Measurements from ENCODE around the gene KRTAP4-5. TPM values are rescaled to one million over a fixed set of nuclear protein-coding genes. Genes with fewer than 3 reads are reported as not detected.
"Not testable (repeated sequence)": the region's sequence is repeated elsewhere in the genome, so short reads cannot be mapped to it uniquely, and the experiment has no call there.

The KRTAP4-5 gene
- total RNA-seq, 1 donor from 2014 or later: not detected

DNA sequence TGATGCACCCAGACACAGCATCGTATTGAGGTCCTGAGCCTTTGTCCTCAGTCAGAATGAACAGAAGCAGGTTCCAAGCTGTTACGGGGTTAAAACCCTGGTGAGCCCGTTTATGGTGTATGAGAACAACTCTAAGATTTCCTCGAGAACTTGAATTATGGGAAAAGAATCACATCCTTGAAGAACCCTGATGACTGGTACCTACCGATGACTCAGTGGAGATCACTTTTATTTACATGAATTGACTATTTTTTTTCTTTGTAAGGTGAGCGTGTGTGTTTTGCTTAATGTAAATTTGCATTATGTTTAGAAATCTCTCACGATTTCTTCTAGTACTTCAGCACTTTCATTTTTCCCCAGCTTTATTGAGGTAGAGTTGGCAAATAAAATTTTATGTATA lies 14.2 kb upstream of the KRTAP4-5 start:
- TF ChIP-seq EZH2phosphoT487 (IDR thresholded peaks at IDR 0.05) (no peak), EZH2 (IDR thresholded peaks at IDR 0.05) (no peak)
- Mint-ChIP-seq H3K36me3 (no peaks in the 10 kb centered on the region), H3K4me1 (peaks cover 3% of the 10 kb centered on the region), H3K27ac (no peak overlapping the region), H3K27me3 (ENCODE audit: insufficient read depth, low read depth) (peaks cover 4% of the 10 kb centered on the region), H3K4me3 (no peak overlapping the region), H3K9me3 (no peaks in the 10 kb centered on the region)
- Histone ChIP-seq H3K4me2 (no peak overlapping the region), H3K9me3 (ENCODE audit: low read depth) (no peaks in the 10 kb centered on the region), H3K27me3 (no peaks in the 10 kb centered on the region), H3K27ac (no peak overlapping the region), H3K9ac (no peak overlapping the region), H3K4me3 (no peak overlapping the region), H3K36me3 (no peaks in the 10 kb centered on the region), H4K20me1 (ENCODE audit: low read depth) (no peaks in the 10 kb centered on the region), H3K4me1 (no peaks in the 10 kb centered on the region), H2AFZ (replicated peaks) (peak overlapping the region; percentile 83), H3F3A (ENCODE audit: low read depth) (no peaks in the 10 kb centered on the region), H3K79me2 (ENCODE audit: low read depth) (no peaks in the 10 kb centered on the region)
- no peak for DNase-seq (ENCODE audit: low spot score)

- Mint-ChIP-seq H3K4me1 (no peaks in the 10 kb centered on the region), H3K27me3 (ENCODE audit: insufficient read depth, low read depth) (peaks cover 4% of the 10 kb centered on the region), H3K36me3 (no peaks in the 10 kb centered on the region), H3K27ac (peak within 1 kb of the TSS; percentile 58), H3K4me3 (no peak within 1 kb of the TSS), H3K9me3 (no peaks in the 10 kb centered on the region)
- Histone ChIP-seq H3K27me3 (no peaks in the 10 kb centered on the region), H3K9ac (no peak within 1 kb of the TSS), H2AFZ (replicated peaks) (no peak within 1 kb of the TSS), H4K20me1 (ENCODE audit: low read depth) (no peaks in the 10 kb centered on the region), H3K9me3 (ENCODE audit: low read depth) (no peaks in the 10 kb centered on the region), H3K27ac (no peak within 1 kb of the TSS), H3K79me2 (ENCODE audit: low read depth) (no peaks in the 10 kb centered on the region), H3K4me3 (no peak within 1 kb of the TSS), H3K4me1 (no peaks in the 10 kb centered on the region), H3F3A (ENCODE audit: low read depth) (no peaks in the 10 kb centered on the region), H3K4me2 (no peak within 1 kb of the TSS), H3K36me3 (no peaks in the 10 kb centered on the region)
- DNase-seq (ENCODE audit: low spot score): no peak
- TF ChIP-seq CTCF (IDR thresholded peaks at IDR 0.05) (no peak), EZH2 (IDR thresholded peaks at IDR 0.05) (no peak), EZH2phosphoT487 (IDR thresholded peaks at IDR 0.05) (no peak)
These were observed 11.0 kb upstream of the KRTAP4-5 start, which contains the start of gene KRTAP4-4 for GRCh38 chr17:41160648-41161047. Gene KRTAP4-4 (minus strand): TSS chr17:41160748. CDS start chr17:41160691, 57 bp downstream.

DNA sequence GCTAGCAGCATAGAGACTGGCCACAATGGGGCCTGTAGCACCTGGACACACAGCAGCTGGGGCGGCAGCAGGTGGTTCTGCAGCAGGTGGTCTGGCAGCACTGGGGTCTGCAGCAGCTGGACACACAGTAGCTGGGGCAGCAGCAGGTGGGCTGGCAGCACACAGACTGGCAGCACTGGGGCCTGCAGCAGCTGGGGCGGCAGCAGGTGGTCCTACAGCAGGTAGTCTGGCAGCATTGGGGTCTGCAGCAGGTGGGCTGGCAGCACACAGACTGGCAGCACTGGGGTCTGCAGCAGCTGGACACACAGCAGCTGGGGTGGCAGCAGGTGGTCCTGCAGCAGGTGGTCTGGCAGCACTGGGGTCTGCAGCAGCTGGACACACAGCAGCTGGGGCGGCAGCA lies 10.6 kb upstream of the KRTAP4-5 start:
- H3K4me1 Mint-ChIP-seq; H3K9ac ChIP-seq; H3K4me1 ChIP-seq; H3K36me3 Mint-ChIP-seq; DNase-seq (ENCODE audit: low spot score); H3K27me3 ChIP-seq; H3K9me3 Mint-ChIP-seq; H3K4me2 ChIP-seq; H3K9me3 ChIP-seq (ENCODE audit: low read depth); H2AFZ ChIP-seq (replicated peaks); H4K20me1 ChIP-seq (ENCODE audit: low read depth); H3F3A ChIP-seq (ENCODE audit: low read depth); H3K4me3 Mint-ChIP-seq; H3K79me2 ChIP-seq (ENCODE audit: low read depth); H3K4me3 ChIP-seq; H3K27ac ChIP-seq; H3K27ac Mint-ChIP-seq; H3K36me3 ChIP-seq; H3K27me3 Mint-ChIP-seq (ENCODE audit: insufficient read depth, low read depth): not testable (repeated sequence)

- Mint-ChIP-seq H3K27ac (no peak overlapping the region), H3K36me3 (no peaks in the 10 kb centered on the region), H3K4me3 (no peak overlapping the region), H3K4me1 (no peaks in the 10 kb centered on the region), H3K9me3 (no peaks in the 10 kb centered on the region), H3K27me3 (ENCODE audit: insufficient read depth, low read depth) (peaks cover 2% of the 10 kb centered on the region)
- Histone ChIP-seq H3K36me3 (no peaks in the 10 kb centered on the region), H3K4me1 (no peaks in the 10 kb centered on the region), H3K4me2 (no peak overlapping the region), H2AFZ (replicated peaks) (peak overlapping the region; percentile 52), H4K20me1 (ENCODE audit: low read depth) (no peaks in the 10 kb centered on the region), H3F3A (ENCODE audit: low read depth) (no peaks in the 10 kb centered on the region), H3K9ac (no peak overlapping the region), H3K4me3 (no peak overlapping the region), H3K27me3 (no peaks in the 10 kb centered on the region), H3K27ac (no peak overlapping the region), H3K79me2 (ENCODE audit: low read depth) (no peaks in the 10 kb centered on the region), H3K9me3 (ENCODE audit: low read depth) (no peaks in the 10 kb centered on the region)
- TF ChIP-seq CTCF (IDR thresholded peaks at IDR 0.05): no peak
- no peak for TF ChIP-seq EZH2phosphoT487 (IDR thresholded peaks at IDR 0.05)
- no peak for TF ChIP-seq EZH2 (IDR thresholded peaks at IDR 0.05)
- DNase-seq (ENCODE audit: low spot score): no peak
These were observed 4.2 kb upstream of the KRTAP4-5 start for GRCh38 chr17:41153856-41154255.
